ENCODE data around the gene NXN.
"Not testable (repeated sequence)": the region's sequence is repeated elsewhere in the genome, so short reads cannot be mapped to it uniquely, and the experiment has no call there.

Gene NXN

GRCh38 chr17:953767-954166, 25.8 kb downstream of the NXN start:
- H3K4me3 Mint-ChIP-seq: no peak overlapping the region
- no peaks in the 10 kb centered on the region for H3K4me1 Mint-ChIP-seq
- H3K27me3 Mint-ChIP-seq: peaks cover 12% of the 10 kb centered on the region
- H3K9me3 Mint-ChIP-seq: no peaks in the 10 kb centered on the region
- no peak overlapping the region for H3K27ac Mint-ChIP-seq
- no peaks in the 10 kb centered on the region for H3K36me3 Mint-ChIP-seq

DNA sequence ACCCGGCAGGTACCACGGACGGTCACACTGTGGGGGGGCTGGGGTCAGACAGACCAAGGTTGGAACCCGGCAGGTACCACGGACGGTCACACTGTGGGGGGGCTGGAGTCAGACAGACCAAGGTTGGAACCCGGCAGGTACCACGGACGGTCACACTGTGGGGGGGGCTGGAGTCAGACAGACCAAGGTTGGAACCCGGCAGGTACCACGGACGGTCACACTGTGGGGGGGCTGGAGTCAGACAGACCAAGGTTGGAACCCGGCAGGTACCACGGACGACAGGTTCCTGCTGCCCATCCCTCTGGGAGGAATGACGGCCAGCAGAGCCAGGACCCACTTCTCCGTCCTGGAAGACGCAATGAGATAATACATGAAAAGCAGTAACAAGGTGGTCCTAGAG, 27.0 kb downstream of the NXN start:
- not testable (repeated sequence) for H3K9me3 Mint-ChIP-seq, H3K4me3 Mint-ChIP-seq, H3K4me1 Mint-ChIP-seq, H3K27ac Mint-ChIP-seq, H3K36me3 Mint-ChIP-seq
- peaks cover 14% of the 10 kb centered on the region for H3K27me3 Mint-ChIP-seq

GRCh38 chr17:951325-952132, 28.0 kb downstream of the NXN start:
- Mint-ChIP-seq H3K27me3 (peaks cover 14% of the 10 kb centered on the region), H3K9me3 (no peaks in the 10 kb centered on the region), H3K36me3 (no peaks in the 10 kb centered on the region), H3K4me1 (no peaks in the 10 kb centered on the region), H3K27ac (no peak overlapping the region), H3K4me3 (no peak overlapping the region)

DNA sequence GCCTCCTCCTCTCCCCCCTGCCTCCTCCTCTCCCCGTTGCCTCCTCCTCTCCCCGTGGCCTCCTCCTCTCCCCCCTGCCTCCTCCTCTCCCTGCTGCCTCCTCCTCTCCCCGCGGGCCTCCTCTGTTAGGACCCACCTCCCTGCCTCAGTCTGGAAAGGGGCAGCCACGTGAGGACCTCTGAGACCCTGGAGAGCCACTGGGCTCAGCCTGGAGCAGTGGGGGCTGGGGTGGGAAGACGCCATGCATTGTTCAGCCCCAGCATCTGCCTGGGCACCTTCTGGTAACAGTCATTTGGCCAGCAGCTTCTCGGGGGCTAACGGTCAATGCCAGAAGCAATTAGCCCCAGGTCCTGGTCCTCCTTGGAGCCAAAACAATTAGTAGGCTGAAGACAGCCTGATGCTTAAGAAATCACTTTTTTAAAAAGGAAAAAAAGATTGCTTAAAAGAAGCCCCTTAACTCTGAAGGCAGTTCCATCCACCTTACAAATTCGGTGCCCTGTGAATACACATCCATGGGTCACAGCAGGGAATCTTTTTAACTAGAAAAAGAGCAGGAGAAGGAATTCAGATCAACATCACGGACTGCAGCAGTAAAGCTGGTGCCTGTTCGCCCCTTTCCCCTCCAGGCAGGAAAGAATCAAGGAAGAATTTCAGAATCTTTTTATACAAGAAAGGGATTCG, 29.8 kb downstream of the NXN start:
- Mint-ChIP-seq H3K27ac (no peak overlapping the region), H3K4me3 (no peak overlapping the region), H3K4me1 (no peaks in the 10 kb centered on the region), H3K36me3 (no peaks in the 10 kb centered on the region), H3K27me3 (peaks cover 13% of the 10 kb centered on the region), H3K9me3 (no peaks in the 10 kb centered on the region)

GRCh38 chr17:948284-948852, 31.2 kb downstream of the NXN start:
- H3K36me3 Mint-ChIP-seq: no peaks in the 10 kb centered on the region
- H3K27me3 Mint-ChIP-seq: peaks cover 11% of the 10 kb centered on the region
- H3K4me3 Mint-ChIP-seq: no peak overlapping the region
- H3K4me1 Mint-ChIP-seq: no peaks in the 10 kb centered on the region
- no peak overlapping the region for H3K27ac Mint-ChIP-seq
- no peaks in the 10 kb centered on the region for H3K9me3 Mint-ChIP-seq

GRCh38 chr17:946510-947236, 32.9 kb downstream of the NXN start:
- H3K36me3 Mint-ChIP-seq: no peaks in the 10 kb centered on the region
- H3K27me3 Mint-ChIP-seq: peaks cover 11% of the 10 kb centered on the region
- no peak overlapping the region for H3K27ac Mint-ChIP-seq
- H3K4me1 Mint-ChIP-seq: no peaks in the 10 kb centered on the region
- no peak overlapping the region for H3K4me3 Mint-ChIP-seq
- no peaks in the 10 kb centered on the region for H3K9me3 Mint-ChIP-seq

DNA sequence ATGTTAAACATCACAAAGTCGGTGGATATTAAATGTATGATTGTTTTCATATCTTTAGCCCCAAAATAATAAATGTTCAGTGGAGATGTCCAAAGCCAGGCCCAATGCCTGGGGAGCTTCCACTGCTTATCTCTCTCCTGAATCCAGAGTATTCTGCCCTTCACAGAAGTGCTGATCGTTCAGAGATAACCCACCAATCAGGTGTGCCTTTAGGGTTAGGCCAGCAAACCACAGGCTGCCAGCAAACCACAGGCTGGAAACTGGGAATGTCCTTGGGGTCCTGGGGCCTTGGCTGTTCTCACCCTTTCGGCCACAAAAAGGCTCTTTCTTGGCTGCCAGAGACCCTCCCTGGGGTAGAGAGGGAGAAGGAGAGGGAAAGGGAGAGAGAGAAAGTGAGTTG, 33.9 kb downstream of the NXN start:
- Mint-ChIP-seq H3K4me3 (no peak overlapping the region), H3K9me3 (no peaks in the 10 kb centered on the region), H3K27me3 (peaks cover 9% of the 10 kb centered on the region), H3K4me1 (no peaks in the 10 kb centered on the region), H3K27ac (no peak overlapping the region), H3K36me3 (no peaks in the 10 kb centered on the region)

GRCh38 chr17:944266-944826, 35.2 kb downstream of the NXN start:
- Mint-ChIP-seq H3K36me3 (no peaks in the 10 kb centered on the region), H3K9me3 (no peaks in the 10 kb centered on the region), H3K27me3 (peaks cover 2% of the 10 kb centered on the region), H3K27ac (no peak overlapping the region), H3K4me3 (no peak overlapping the region), H3K4me1 (no peaks in the 10 kb centered on the region)

DNA sequence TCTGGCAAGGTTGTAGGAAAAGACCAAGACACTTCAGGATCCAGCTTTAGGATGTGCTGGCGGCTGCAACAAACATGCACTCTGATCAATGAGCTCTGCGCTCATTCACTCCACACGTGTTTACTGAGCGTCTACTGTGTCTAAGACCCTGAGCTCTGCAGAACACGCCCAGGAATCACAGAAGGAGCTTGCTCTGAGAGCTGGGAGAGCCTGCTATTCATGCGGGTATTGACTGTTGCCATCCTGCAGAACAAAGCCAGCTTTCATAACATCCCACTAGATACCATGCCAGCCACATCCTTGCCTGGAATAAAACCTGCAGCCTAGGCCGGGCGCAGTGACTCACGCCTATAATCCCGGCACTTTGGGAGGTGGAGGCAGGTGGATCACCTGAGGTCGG, 44.1 kb downstream of the NXN start:
- no peaks in the 10 kb centered on the region for H3K36me3 Mint-ChIP-seq
- H3K9me3 Mint-ChIP-seq: no peaks in the 10 kb centered on the region
- H3K4me1 Mint-ChIP-seq: no peaks in the 10 kb centered on the region
- peaks cover 1% of the 10 kb centered on the region for H3K27me3 Mint-ChIP-seq
- no peak overlapping the region for H3K27ac Mint-ChIP-seq
- H3K4me3 Mint-ChIP-seq: no peak overlapping the region

- Mint-ChIP-seq H3K9me3 (no peaks in the 10 kb centered on the region), H3K4me3 (no peak overlapping the region), H3K27ac (no peak overlapping the region), H3K27me3 (peaks cover 1% of the 10 kb centered on the region), H3K36me3 (no peaks in the 10 kb centered on the region), H3K4me1 (no peaks in the 10 kb centered on the region)
Measured at GRCh38 chr17:933312-934073, 46.1 kb downstream of the NXN start.

- H3K4me3 Mint-ChIP-seq: no peak overlapping the region
- H3K27me3 Mint-ChIP-seq: peaks cover 1% of the 10 kb centered on the region
- no peaks in the 10 kb centered on the region for H3K4me1 Mint-ChIP-seq
- H3K27ac Mint-ChIP-seq: no peak overlapping the region
- no peaks in the 10 kb centered on the region for H3K36me3 Mint-ChIP-seq
- H3K9me3 Mint-ChIP-seq: no peaks in the 10 kb centered on the region
Measured at GRCh38 chr17:930258-930657, 49.3 kb downstream of the NXN start.

DNA sequence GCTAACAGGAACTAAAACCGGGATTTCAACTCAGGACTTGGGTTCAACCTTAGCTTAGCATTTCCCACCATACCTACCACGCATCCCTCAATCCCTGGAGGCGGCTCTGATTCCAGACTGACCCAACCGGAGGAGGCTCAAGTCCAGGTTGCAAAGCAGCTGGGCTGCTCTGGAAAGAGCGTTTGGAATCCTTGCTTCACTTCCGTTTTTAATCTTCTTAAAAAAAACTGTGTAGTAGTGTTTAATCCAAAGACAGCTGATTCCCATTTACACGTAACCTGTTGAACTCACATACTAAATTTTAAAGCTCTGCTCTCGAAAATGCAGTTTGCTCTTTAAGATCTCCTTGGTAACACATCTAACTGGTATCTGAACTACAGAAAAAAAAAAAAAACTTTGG, 50.0 kb downstream of the NXN start:
- Mint-ChIP-seq H3K27ac (no peak overlapping the region), H3K4me1 (no peaks in the 10 kb centered on the region), H3K27me3 (peaks cover 1% of the 10 kb centered on the region), H3K9me3 (no peaks in the 10 kb centered on the region), H3K4me3 (no peak overlapping the region), H3K36me3 (no peaks in the 10 kb centered on the region)

GRCh38 chr17:927611-928461, 51.7 kb downstream of the NXN start:
- Mint-ChIP-seq H3K4me1 (no peaks in the 10 kb centered on the region), H3K27me3 (peaks cover 1% of the 10 kb centered on the region)

GRCh38 chr17:925817-926216, 53.8 kb downstream of the NXN start:
- Mint-ChIP-seq H3K4me3 (no peak overlapping the region), H3K27me3 (peaks cover 1% of the 10 kb centered on the region), H3K36me3 (no peaks in the 10 kb centered on the region), H3K27ac (no peak overlapping the region), H3K4me1 (no peaks in the 10 kb centered on the region), H3K9me3 (no peaks in the 10 kb centered on the region)

More at GRCh38 chr17:927611-928461, 51.7 kb downstream of the NXN start:
- Mint-ChIP-seq H3K36me3 (no peaks in the 10 kb centered on the region), H3K27ac (no peak overlapping the region), H3K4me3 (no peak overlapping the region), H3K9me3 (no peaks in the 10 kb centered on the region)
